HCT116 (cell line): Measurements from ENCODE around the gene FNIP2. TPM values are rescaled to one million over a fixed set of nuclear protein-coding genes. Genes with fewer than 3 reads are reported as not detected.

Source experiments
- ATAC-seq: fragments of 200-7000 bp; cut with Tn5 transposase; 2 replicates; pipeline ENCODE4 v1.9.1; 2020; ENCODE audit warnings: mild to moderate bottlenecking, moderate library complexity
- BruUV-seq: library from RNA; stranded (reverse); fragments of 400-500 nt; replicated peaks from 2 replicates; lab custom pipeline; 2021; lab: Mats Ljungman, UMichigan
- CTCF ChIA-PET: fragments of 300-600 bp; sonication (Branson Sonifier 250); formaldehyde crosslinking; loops from one replicate; lab custom pipeline; 2021; ENCODE audit warnings: antibody characterized with exemption; lab: Charles Lee
- POLR2A ChIA-PET: fragments of 300-600, 350-600 bp; sonication (Branson Sonifier 250); formaldehyde crosslinking; loops from one replicate; lab custom pipeline; 2021; ENCODE audit warnings: antibody characterized with exemption; lab: Charles Lee
- RAD21 ChIA-PET, 2 experiments: fragments of 300-600 bp; sonication (Branson Sonifier 250); formaldehyde crosslinking; loops; one replicate each; lab custom pipeline; 2023; ENCODE audit warnings: low total read pairs in 2 of 2; ENCODE audit not compliant: uncharacterized antibody in 2 of 2, unreplicated experiment in 2 of 2, low non-redundant PET in 1 of 2; lab: Charles Lee
- DNase-seq: peaks from one replicate; pipeline ENCODE4 v3.0.0-alpha.2; 2010; ENCODE audit warnings: low read depth, low spot score
- H2AFZ ChIP-seq: fragments of 200-600 bp; shearing (Covaris generic), sonication (generic); 2 replicates; pipeline ENCODE4 v1.6.1; 2017; ENCODE audit warnings: low read depth, mixed run types, mixed read lengths, antibody characterized with exemption, low read length; ENCODE audit not compliant: poor library complexity, severe bottlenecking
- H3K27ac ChIP-seq: 2 replicates; pipeline ENCODE4 v1.5.1; 2012; ENCODE audit warnings: low read depth, low read length
- H3K27me3 ChIP-seq: fragments of 200-600 bp; sonication (generic); 2 replicates; pipeline ENCODE4 v1.6.1; 2016; ENCODE audit warnings: mixed run types, low read length, mixed read lengths; ENCODE audit not compliant: insufficient read depth
- H3K36me3 ChIP-seq, 2 experiments: fragments of 200-500 bp in 1 of 2; fragments of 200-600 bp in 1 of 2; sonication (Bioruptor generic) in 1 of 2; sonication (generic) in 1 of 2; 2 replicates each; pipeline versions ENCODE4 v1.5.1 to v1.6.1; 2014 to 2016; ENCODE audit warnings: low read length in 2 of 2, inconsistent platforms in 1 of 2, mixed read lengths in 1 of 2, mixed run types in 1 of 2; ENCODE audit not compliant: insufficient read depth in 2 of 2, control insufficient read depth in 1 of 2
- H3K4me1 ChIP-seq, 2 experiments: fragments of 200-600 bp in 1 of 2; sonication (generic) in 1 of 2; 2 replicates each; pipeline versions ENCODE4 v1.5.1 to v1.6.1; 2012 to 2017; ENCODE audit warnings: low read length in 2 of 2, inconsistent platforms in 1 of 2, mild to moderate bottlenecking in 1 of 2, mixed read lengths in 1 of 2, mixed run types in 1 of 2, moderate library complexity in 1 of 2; ENCODE audit not compliant: insufficient read depth in 2 of 2, control insufficient read depth in 1 of 2
- H3K4me2 ChIP-seq: fragments of 200-600 bp; sonication (generic); 2 replicates; pipeline ENCODE4 v1.6.1; 2017; ENCODE audit warnings: mixed run types, low read length, mixed read lengths
- H3K4me3 ChIP-seq, 2 experiments: fragments of 200-600 bp in 1 of 2; sonication (generic) in 1 of 2; replicated peaks in 1 of 2; 2 replicates each; pipeline ENCODE4 v1.5.1; 2011 to 2016; ENCODE audit warnings: low read length in 2 of 2, control low read depth in 1 of 2, low read depth in 1 of 2, mild to moderate bottlenecking in 1 of 2, mixed read lengths in 1 of 2, mixed run types in 1 of 2
- H3K79me2 ChIP-seq: fragments of 200-600 bp; sonication (generic); 2 replicates; pipeline ENCODE4 v1.6.1; 2017; ENCODE audit warnings: mild to moderate bottlenecking, mixed run types, low read length, moderate library complexity, mixed read lengths; ENCODE audit not compliant: insufficient read depth
- H3K9ac ChIP-seq: fragments of 200-600 bp; sonication (generic); 2 replicates; pipeline ENCODE4 v1.6.1; 2016; ENCODE audit warnings: low read length, mixed read lengths
- H3K9me2 ChIP-seq: fragments of 200-600 bp; sonication (generic), shearing (Covaris generic); 2 replicates; pipeline ENCODE4 v1.6.1; 2017; ENCODE audit warnings: mixed run types, mild to moderate bottlenecking, moderate library complexity; ENCODE audit not compliant: insufficient read depth
- H3K9me3 ChIP-seq, 2 experiments: fragments of 200-500 bp in 1 of 2; fragments of 200-600 bp in 1 of 2; sonication (Bioruptor generic) in 1 of 2; sonication (generic) in 1 of 2; 2 replicates each; pipeline ENCODE4 v1.6.1; 2014 to 2017; ENCODE audit warnings: low read length in 2 of 2, mixed read lengths in 2 of 2, inconsistent platforms in 1 of 2, low read depth in 1 of 2, mild to moderate bottlenecking in 1 of 2, mixed run types in 1 of 2, moderate library complexity in 1 of 2; ENCODE audit not compliant: control insufficient read depth in 1 of 2, insufficient read depth in 1 of 2
- H4K20me1 ChIP-seq: fragments of 200-600 bp; sonication (generic), shearing (Covaris generic); 2 replicates; pipeline ENCODE4 v1.6.1; 2017; ENCODE audit warnings: mixed run types, mild to moderate bottlenecking, moderate library complexity; ENCODE audit not compliant: insufficient read depth
- CBX3 ChIP-seq: IDR thresholded peaks from 2 replicates; pipeline ENCODE4 v1.6.1; 2012; ENCODE audit warnings: low read depth
- EZH2 ChIP-seq: fragments of 200-600 bp; sonication (generic); IDR thresholded peaks from 2 replicates; pipeline ENCODE4 v1.6.1; 2017; ENCODE audit warnings: antibody characterized with exemption, mixed run types
- EZH2phosphoT487 ChIP-seq: fragments of 200-600 bp; IDR thresholded peaks from 2 replicates; pipeline ENCODE4 v1.6.1; 2018; ENCODE audit warnings: antibody characterized with exemption, borderline replicate concordance
- FOSL1 ChIP-seq: IDR thresholded peaks from 2 replicates; pipeline ENCODE4 v1.6.1; 2012; ENCODE audit warnings: low read depth
- SP1 ChIP-seq: IDR thresholded peaks from 2 replicates; pipeline ENCODE4 v1.6.1; 2012; ENCODE audit warnings: low read depth
- TCF7L2 ChIP-seq: IDR thresholded peaks from 2 replicates; pipeline ENCODE4 v1.7.0; 2011; ENCODE audit warnings: borderline replicate concordance, inconsistent platforms; ENCODE audit not compliant: insufficient read depth, insufficient read length; ENCODE audit errors: extremely low read depth
- YY1 ChIP-seq: IDR thresholded peaks from 2 replicates; pipeline ENCODE4 v1.6.1; 2011; ENCODE audit warnings: low read length, low read depth, moderate library complexity, mild to moderate bottlenecking; ENCODE audit not compliant: insufficient replicate concordance; ENCODE audit errors: extremely low read depth
- ZFX ChIP-seq: fragments of 450-650 bp; IDR thresholded peaks from 2 replicates; pipeline ENCODE4 v1.6.1; 2017
- intact Hi-C: fragments of 100-400 bp; cut with micrococcal nuclease; formaldehyde crosslinking; loops from 2 replicates; pipeline ENCODE4 v1.10.0; 2022
- total RNA-seq: library from RNA; stranded (reverse); gene quantifications from one replicate; pipeline ENCODE4 v1.2.1, GENCODE V29; 2021; ENCODE audit not compliant: unreplicated experiment
- TF ChIP-seq, protein P1 (sequence below), 3 experiments: fragments of 200-600 bp in 1 of 3; sonication (generic) in 1 of 3; IDR thresholded peaks in 2 of 3; conservative IDR thresholded peaks in 1 of 3; 2 replicates each; pipeline ENCODE4 v1.5.1; 2012 to 2017; ENCODE audit warnings: low read depth in 2 of 3, low read length in 2 of 3, antibody characterized with exemption in 1 of 3, borderline replicate concordance in 1 of 3, control low read depth in 1 of 3, mild to moderate bottlenecking in 1 of 3, mixed read lengths in 1 of 3, mixed run types in 1 of 3, moderate library complexity in 1 of 3; ENCODE audit not compliant: insufficient read depth in 1 of 3

Gene FNIP2
- total RNA-seq, 1 experiment from 2014 or later, result 4.8 TPM

DNA sequence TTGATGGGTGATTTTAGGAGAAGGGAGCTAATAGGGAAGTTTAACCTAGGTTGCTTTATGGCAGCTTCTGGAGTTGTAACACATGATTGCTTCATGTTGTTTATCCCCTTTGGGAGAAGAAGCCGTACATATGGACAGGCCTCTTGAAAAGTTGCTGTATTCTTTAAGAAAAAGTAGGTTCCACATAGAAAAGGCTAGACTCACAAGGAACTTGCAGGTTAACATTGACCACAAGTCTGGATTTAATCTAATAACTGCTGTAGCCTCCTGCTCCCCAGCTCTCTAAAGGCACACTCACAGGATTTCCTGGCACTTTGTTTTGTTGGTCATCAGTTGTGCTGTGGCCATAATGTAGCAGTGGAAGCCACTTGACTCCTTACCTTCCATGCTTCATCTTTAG is 19.7 kb downstream of the FNIP2 start:
- DNase-seq (no peak), ATAC-seq (no peak)
- Histone ChIP-seq H4K20me1 (no peaks in the 10 kb centered on the region), H2AFZ (no peak overlapping the region), H3K9me3 (no peaks in the 10 kb centered on the region), H3K4me2 (no peak overlapping the region), H3K79me2 (no peaks in the 10 kb centered on the region), H3K36me3 (no peaks in the 10 kb centered on the region), H3K4me3 (no peak overlapping the region), H3K9ac (no peak overlapping the region), H3K4me1 (peaks cover 6 to 9% of the 10 kb centered on the region in 2 experiments; a peak in 1 of 4 replicates), H3K9me2 (no peaks in the 10 kb centered on the region), H3K27me3 (no peaks in the 10 kb centered on the region), H3K27ac (no peak overlapping the region)
- intact Hi-C loops, result no loop called here
- POLR2A ChIA-PET, result interaction anchor here (1.2 kb wide), 1 partner anchor 11 kb away, joined by 3 read pairs; no protein-coding TSS in a partner anchor
- CTCF ChIA-PET, result no interaction called here
- BruUV-seq, result no TSS peak
- TF ChIP-seq EZH2phosphoT487 (no peak), FOSL1 (no peak), CBX3 (no peak), YY1 (no peak), EZH2 (no peak), TCF7L2 (no peak), ZFX (no peak), SP1 (no peak)
- TF ChIP-seq, protein P1, sequence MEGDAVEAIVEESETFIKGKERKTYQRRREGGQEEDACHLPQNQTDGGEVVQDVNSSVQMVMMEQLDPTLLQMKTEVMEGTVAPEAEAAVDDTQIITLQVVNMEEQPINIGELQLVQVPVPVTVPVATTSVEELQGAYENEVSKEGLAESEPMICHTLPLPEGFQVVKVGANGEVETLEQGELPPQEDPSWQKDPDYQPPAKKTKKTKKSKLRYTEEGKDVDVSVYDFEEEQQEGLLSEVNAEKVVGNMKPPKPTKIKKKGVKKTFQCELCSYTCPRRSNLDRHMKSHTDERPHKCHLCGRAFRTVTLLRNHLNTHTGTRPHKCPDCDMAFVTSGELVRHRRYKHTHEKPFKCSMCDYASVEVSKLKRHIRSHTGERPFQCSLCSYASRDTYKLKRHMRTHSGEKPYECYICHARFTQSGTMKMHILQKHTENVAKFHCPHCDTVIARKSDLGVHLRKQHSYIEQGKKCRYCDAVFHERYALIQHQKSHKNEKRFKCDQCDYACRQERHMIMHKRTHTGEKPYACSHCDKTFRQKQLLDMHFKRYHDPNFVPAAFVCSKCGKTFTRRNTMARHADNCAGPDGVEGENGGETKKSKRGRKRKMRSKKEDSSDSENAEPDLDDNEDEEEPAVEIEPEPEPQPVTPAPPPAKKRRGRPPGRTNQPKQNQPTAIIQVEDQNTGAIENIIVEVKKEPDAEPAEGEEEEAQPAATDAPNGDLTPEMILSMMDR (IDR thresholded peaks at IDR 0.05 in 2 of 3, conservative IDR thresholded peaks at IDR 0.05 in 1 of 3; ENCODE audit: borderline replicate concordance in 1 of 3, insufficient read depth in 1 of 3, low read depth in 2 of 3, low read length in 2 of 3), result no peak
- RAD21 ChIA-PET, result no interaction called here
